ENCODE data around the gene LRP6. TPM values are rescaled to one million over a fixed set of nuclear protein-coding genes. Genes with fewer than 3 reads are reported as not detected.

LRP6 gene
- total and polyA plus RNA-seq, 2 experiments from 2014 or later, result 29.1 to 73.8 TPM

DNA sequence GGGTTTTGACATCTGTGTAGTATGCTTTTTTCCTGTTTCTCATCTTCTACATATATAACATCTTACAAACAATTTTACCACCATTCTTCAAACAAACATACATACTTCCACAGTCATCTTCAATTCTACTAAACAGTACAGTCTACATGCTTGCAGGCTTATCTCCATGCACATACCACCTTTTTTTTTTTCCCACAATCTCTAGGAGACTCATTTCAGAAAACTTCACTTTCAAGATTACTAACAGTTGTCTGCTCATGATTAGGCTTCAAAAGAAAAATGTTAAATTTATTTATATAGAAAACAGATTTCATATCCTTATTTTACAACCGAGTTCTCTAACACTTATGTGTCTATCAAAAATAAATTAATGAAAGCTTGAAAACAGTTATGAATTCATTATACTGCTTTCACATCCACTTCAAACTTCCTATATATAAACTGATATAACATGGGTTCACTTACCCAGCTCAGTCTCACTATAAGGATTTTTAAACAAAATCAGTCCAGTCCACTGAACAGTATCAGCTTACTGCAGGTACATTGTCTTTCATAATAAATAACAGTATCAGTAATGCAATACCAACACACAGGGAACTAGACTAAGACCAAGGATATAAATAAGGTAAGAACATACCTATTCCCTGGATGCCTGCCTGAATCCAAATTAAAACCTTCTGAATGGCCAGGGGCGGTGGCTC is 42.5 kb downstream of the LRP6 start:
- Histone ChIP-seq H3K4me2 (no peak overlapping the region), H3K27ac (ENCODE audit: low read depth) (no peak overlapping the region), H3K79me2 (replicated peaks; ENCODE audit: insufficient read depth) (peaks cover 100% of the 10 kb centered on the region), H3K27me3 (ENCODE audit: insufficient read depth) (no peaks in the 10 kb centered on the region), H4K20me1 (replicated peaks; ENCODE audit: insufficient read depth) (peaks cover 54% of the 10 kb centered on the region), H2AFZ (no peak overlapping the region), H3F3A (replicated peaks; ENCODE audit: low read depth) (no peaks in the 10 kb centered on the region), H3K4me3 (no peak overlapping the region), H3K36me3 (ENCODE audit: insufficient read depth) (no peaks in the 10 kb centered on the region), H3K4me1 (ENCODE audit: insufficient read depth) (peaks cover 55% of the 10 kb centered on the region), H3K9me2 (ENCODE audit: insufficient read depth) (no peaks in the 10 kb centered on the region)
- H3K27me3 Mint-ChIP-seq (ENCODE audit: insufficient read depth, low read depth, poor library complexity), result no peaks in the 10 kb centered on the region
- H3K4me1 Mint-ChIP-seq, result peaks cover 53% of the 10 kb centered on the region
- TF ChIP-seq ZNF331 (CRISPR knock-in tag; IDR thresholded peaks at IDR 0.05; ENCODE audit: low read depth), result no peak
- H3K27ac Mint-ChIP-seq, result no peak overlapping the region
- no peak overlapping the region for H3K4me3 Mint-ChIP-seq
- no peak for DNase-seq (ENCODE audit: low spot score)
- no peaks in the 10 kb centered on the region for H3K9me3 Mint-ChIP-seq
- H3K36me3 Mint-ChIP-seq (ENCODE audit: low read depth), result no peaks in the 10 kb centered on the region; the same call in 2 of the 3 replicates
- ATAC-seq, result no peak

DNA sequence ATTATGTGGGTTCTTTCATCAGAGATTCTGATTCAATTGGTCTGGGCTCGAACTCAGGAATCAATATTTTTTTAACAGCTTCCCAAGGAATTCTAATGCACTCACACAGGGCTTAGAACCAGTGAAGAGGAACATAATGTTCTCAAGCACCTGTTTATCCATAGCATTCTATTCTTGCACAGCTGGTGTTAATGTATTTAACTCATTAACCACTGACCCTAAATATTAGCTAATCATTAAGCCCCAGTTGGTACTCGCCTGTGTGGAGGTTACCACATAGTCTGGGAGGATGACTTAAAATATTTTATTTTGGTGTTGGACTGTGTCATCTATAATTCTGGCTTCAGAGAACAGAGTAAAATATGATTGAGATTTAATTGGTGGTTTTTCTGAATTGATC is 45.3 kb downstream of the LRP6 start:
- Histone ChIP-seq H3F3A (replicated peaks; ENCODE audit: low read depth) (no peaks in the 10 kb centered on the region), H3K79me2 (replicated peaks; ENCODE audit: insufficient read depth) (peaks cover 100% of the 10 kb centered on the region), H3K27me3 (ENCODE audit: insufficient read depth) (no peaks in the 10 kb centered on the region), H3K9me2 (ENCODE audit: insufficient read depth) (no peaks in the 10 kb centered on the region), H3K4me3 (no peak overlapping the region), H3K27ac (ENCODE audit: low read depth) (no peak overlapping the region), H3K4me2 (no peak overlapping the region), H3K36me3 (ENCODE audit: insufficient read depth) (no peaks in the 10 kb centered on the region), H3K4me1 (ENCODE audit: insufficient read depth) (peaks cover 52% of the 10 kb centered on the region), H4K20me1 (replicated peaks; ENCODE audit: insufficient read depth) (peaks cover 48% of the 10 kb centered on the region), H2AFZ (no peak overlapping the region)
- Mint-ChIP-seq H3K4me1 (peaks cover 40% of the 10 kb centered on the region), H3K4me3 (no peak overlapping the region), H3K27ac (no peak overlapping the region), H3K36me3 (ENCODE audit: low read depth) (no peaks in the 10 kb centered on the region; the same call in 2 of the 3 replicates), H3K9me3 (no peaks in the 10 kb centered on the region), H3K27me3 (ENCODE audit: insufficient read depth, low read depth, poor library complexity) (no peaks in the 10 kb centered on the region)
- DNase-seq (ENCODE audit: low spot score) (no peak), ATAC-seq (no peak)
- no peak for TF ChIP-seq POLR2AphosphoS5 (IDR thresholded peaks at IDR 0.05; ENCODE audit: low read depth)
- no peak for TF ChIP-seq CREB1 (CRISPR knock-in tag; IDR thresholded peaks at IDR 0.05; ENCODE audit: low read depth)
- TF ChIP-seq, protein P1, sequence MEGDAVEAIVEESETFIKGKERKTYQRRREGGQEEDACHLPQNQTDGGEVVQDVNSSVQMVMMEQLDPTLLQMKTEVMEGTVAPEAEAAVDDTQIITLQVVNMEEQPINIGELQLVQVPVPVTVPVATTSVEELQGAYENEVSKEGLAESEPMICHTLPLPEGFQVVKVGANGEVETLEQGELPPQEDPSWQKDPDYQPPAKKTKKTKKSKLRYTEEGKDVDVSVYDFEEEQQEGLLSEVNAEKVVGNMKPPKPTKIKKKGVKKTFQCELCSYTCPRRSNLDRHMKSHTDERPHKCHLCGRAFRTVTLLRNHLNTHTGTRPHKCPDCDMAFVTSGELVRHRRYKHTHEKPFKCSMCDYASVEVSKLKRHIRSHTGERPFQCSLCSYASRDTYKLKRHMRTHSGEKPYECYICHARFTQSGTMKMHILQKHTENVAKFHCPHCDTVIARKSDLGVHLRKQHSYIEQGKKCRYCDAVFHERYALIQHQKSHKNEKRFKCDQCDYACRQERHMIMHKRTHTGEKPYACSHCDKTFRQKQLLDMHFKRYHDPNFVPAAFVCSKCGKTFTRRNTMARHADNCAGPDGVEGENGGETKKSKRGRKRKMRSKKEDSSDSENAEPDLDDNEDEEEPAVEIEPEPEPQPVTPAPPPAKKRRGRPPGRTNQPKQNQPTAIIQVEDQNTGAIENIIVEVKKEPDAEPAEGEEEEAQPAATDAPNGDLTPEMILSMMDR (conservative IDR thresholded peaks at IDR 0.05; ENCODE audit: low read depth in 2 of 2), result no peak
- TF ChIP-seq, protein P2, sequence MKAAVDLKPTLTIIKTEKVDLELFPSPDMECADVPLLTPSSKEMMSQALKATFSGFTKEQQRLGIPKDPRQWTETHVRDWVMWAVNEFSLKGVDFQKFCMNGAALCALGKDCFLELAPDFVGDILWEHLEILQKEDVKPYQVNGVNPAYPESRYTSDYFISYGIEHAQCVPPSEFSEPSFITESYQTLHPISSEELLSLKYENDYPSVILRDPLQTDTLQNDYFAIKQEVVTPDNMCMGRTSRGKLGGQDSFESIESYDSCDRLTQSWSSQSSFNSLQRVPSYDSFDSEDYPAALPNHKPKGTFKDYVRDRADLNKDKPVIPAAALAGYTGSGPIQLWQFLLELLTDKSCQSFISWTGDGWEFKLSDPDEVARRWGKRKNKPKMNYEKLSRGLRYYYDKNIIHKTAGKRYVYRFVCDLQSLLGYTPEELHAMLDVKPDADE (IDR thresholded peaks at IDR 0.05), result no peak

DNA sequence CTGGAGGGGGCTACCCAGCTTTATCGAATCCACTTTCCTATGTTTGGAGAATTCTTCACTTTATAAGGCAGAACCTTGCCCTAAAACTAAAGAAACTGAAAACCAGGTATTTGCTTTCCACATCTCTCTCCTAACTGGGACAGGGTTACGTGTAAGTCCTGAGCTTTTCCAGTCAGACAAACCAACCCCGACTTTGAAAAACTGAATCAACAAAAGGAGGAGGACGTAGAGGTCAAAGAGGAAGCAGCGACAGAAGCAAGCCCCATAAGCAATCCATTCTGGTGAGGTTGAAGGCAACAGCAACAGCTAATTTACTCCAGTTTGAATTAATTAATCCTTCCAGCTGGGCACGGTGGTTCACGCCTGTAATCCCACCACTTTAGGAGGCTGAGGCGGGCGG is 47.2 kb downstream of the LRP6 start:
- H3K27ac Mint-ChIP-seq, result peak overlapping the region; percentile 39; the same call in 1 of the 2 replicates
- H3K79me2 ChIP-seq (replicated peaks; ENCODE audit: insufficient read depth), result peaks cover 100% of the 10 kb centered on the region
- H3K36me3 ChIP-seq (ENCODE audit: insufficient read depth), result no peaks in the 10 kb centered on the region
- peaks cover 45% of the 10 kb centered on the region for H4K20me1 ChIP-seq (replicated peaks; ENCODE audit: insufficient read depth)
- no peaks in the 10 kb centered on the region; the same call in 2 of the 3 replicates for H3K36me3 Mint-ChIP-seq (ENCODE audit: low read depth)
- H3K27me3 Mint-ChIP-seq (ENCODE audit: insufficient read depth, low read depth, poor library complexity), result no peaks in the 10 kb centered on the region
- no peak overlapping the region for H3K4me2 ChIP-seq
- TF ChIP-seq, protein P2 (IDR thresholded peaks at IDR 0.05), result no peak
- TF ChIP-seq STAT1 (IDR thresholded peaks at IDR 0.05; ENCODE audit: unreplicated experiment), result no peak
- H3F3A ChIP-seq (replicated peaks; ENCODE audit: low read depth), result no peaks in the 10 kb centered on the region
- H3K4me3 Mint-ChIP-seq, result no peak overlapping the region
- DNase-seq (ENCODE audit: low spot score) (no peak), ATAC-seq (no peak)
- peaks cover 46% of the 10 kb centered on the region for H3K4me1 Mint-ChIP-seq
- no peak overlapping the region for H3K4me3 ChIP-seq
- H3K27me3 ChIP-seq (ENCODE audit: insufficient read depth), result no peaks in the 10 kb centered on the region
- H3K9me3 Mint-ChIP-seq, result no peaks in the 10 kb centered on the region
- H2AFZ ChIP-seq, result no peak overlapping the region
- H3K4me1 ChIP-seq (ENCODE audit: insufficient read depth), result peaks cover 57% of the 10 kb centered on the region
- no peaks in the 10 kb centered on the region for H3K9me2 ChIP-seq (ENCODE audit: insufficient read depth)
- H3K27ac ChIP-seq (ENCODE audit: low read depth), result peak overlapping the region; percentile 57
